LNCaP clone FGC (cell line): ENCODE results near the gene DYRK4.

Experiments
- DNase-seq: peaks from one replicate; pipeline ENCODE4 v3.0.0-alpha.2; 2011; ENCODE audit warnings: low read depth
- H3K4me3 ChIP-seq: 2 replicates; pipeline ENCODE4 v1.5.1; 2011; ENCODE audit warnings: mild to moderate bottlenecking, low read depth, low read length, control low read depth
- CTCF ChIP-seq: IDR thresholded peaks from 2 replicates; pipeline ENCODE4 v1.5.1; 2012; ENCODE audit warnings: mild to moderate bottlenecking; ENCODE audit not compliant: control insufficient read depth, insufficient read depth; ENCODE audit errors: extremely low read depth

DYRK4 gene

GRCh38 chr12:4610481-4610880, 48.5 kb downstream of the DYRK4 start:
- DNase-seq: no peak
- no peak for TF ChIP-seq CTCF

GRCh38 chr12:4615667-4616066, 53.7 kb downstream of the DYRK4 start:
- H3K4me3 ChIP-seq: no peak overlapping the region
- no peak for DNase-seq
- TF ChIP-seq CTCF: no peak

More at GRCh38 chr12:4610481-4610880, 48.5 kb downstream of the DYRK4 start:
- no peak overlapping the region for H3K4me3 ChIP-seq

GRCh38 chr12:4621511-4621910, 59.5 kb downstream of the DYRK4 start:
- TF ChIP-seq CTCF: no peak

GRCh38 chr12:4626543-4626942, 64.5 kb downstream of the DYRK4 start:
- no peak overlapping the region for H3K4me3 ChIP-seq
- DNase-seq: no peak
- no peak for TF ChIP-seq CTCF

More at GRCh38 chr12:4621511-4621910, 59.5 kb downstream of the DYRK4 start:
- DNase-seq: no peak
- H3K4me3 ChIP-seq: no peak overlapping the region

GRCh38 chr12:4628406-4628805, 66.4 kb downstream of the DYRK4 start:
- DNase-seq: no peak
- no peak overlapping the region for H3K4me3 ChIP-seq
- no peak for TF ChIP-seq CTCF

- no peak overlapping the region for H3K4me3 ChIP-seq
- no peak for DNase-seq
These were observed 68.3 kb downstream of the DYRK4 start for GRCh38 chr12:4630262-4630661.

More at GRCh38 chr12:4630262-4630661, 68.3 kb downstream of the DYRK4 start:
- TF ChIP-seq CTCF: no peak
